AG08395 (cell line): ENCODE data around the gene CNGA1.
"Not testable (repeated sequence)": the region's sequence is repeated elsewhere in the genome, so short reads cannot be mapped to it uniquely, and the experiment has no call there.

Source experiments
- DNase-seq: peaks from one replicate; pipeline ENCODE4 v3.0.0; 2012; ENCODE audit warnings: mixed read lengths, low spot score

CNGA1 gene

DNA sequence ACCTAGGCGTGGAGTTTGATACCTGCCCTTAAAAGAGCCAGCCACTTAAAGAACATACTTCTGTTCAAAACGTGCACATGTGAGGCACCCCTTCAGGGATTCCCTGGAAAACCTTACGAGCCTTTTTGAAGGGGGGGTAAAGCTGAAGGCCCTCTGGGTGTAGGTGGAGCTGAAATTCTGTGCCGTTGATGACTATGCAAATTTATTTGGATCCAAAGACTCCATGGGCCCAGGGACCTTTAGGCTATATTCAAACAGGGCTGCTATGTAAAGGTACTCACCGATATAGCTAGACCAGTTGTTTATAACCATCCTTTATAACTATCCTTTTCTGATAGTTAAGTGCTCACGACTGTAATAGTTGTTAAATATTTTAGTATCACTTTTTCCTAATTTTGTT is 61.8 kb downstream of the CNGA1 start:
- DNase-seq = no peak

DNA sequence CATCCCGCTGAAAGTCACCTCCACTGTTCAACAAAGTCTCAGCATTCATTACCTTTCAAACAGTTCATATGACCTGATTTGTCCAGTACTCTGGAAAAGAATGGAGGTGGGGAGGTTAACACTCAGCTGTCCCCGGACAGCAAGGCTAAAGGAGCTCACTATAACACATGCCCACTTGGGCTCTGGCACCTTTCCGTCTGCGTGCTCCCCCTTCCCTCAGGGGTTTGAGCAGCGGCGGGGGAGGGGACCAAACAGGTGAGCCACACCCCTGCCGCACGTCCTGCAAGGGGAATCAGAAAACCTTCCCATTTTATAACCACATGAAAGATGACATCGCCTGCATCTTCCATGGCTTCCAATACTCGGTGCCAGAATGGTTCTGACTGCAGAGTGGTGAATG is 62.2 kb downstream of the CNGA1 start:
- DNase-seq = no peak

DNA sequence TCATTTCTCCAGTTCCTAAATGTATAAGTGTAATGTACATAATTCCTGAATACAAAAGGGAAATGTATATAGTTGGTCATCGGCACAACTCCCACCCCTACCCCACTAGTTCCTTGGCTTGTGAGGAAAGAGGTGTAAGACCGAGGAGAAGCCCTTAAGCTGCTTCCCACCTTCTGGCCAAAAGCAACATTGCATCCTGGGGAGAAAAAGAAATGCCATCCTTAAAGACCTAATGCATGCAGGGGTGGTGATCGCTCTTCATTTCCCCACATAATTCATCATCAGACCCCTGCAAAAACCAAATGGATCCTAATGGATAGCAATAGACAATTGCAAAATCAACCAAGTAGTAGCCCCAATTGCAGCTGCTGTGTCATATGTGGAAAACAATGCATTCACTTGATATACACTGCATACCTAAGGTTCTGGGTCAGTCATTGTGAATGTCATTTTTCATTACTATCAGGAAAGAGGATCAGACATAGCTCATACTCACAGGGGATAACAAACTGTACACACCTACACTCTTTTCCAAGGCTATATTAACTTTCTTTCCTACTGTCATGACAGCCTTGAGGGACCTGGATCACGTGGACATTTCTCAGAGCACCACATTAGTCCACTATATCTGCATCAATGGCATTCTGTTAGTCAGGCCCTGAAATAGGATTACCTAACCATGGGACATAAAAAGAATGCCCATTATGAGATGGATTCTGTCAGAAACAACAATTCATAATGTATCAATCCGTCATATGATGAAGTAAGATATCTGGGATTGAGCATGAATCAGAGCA is 70.4 kb downstream of the CNGA1 start:
- no peak for DNase-seq

DNA sequence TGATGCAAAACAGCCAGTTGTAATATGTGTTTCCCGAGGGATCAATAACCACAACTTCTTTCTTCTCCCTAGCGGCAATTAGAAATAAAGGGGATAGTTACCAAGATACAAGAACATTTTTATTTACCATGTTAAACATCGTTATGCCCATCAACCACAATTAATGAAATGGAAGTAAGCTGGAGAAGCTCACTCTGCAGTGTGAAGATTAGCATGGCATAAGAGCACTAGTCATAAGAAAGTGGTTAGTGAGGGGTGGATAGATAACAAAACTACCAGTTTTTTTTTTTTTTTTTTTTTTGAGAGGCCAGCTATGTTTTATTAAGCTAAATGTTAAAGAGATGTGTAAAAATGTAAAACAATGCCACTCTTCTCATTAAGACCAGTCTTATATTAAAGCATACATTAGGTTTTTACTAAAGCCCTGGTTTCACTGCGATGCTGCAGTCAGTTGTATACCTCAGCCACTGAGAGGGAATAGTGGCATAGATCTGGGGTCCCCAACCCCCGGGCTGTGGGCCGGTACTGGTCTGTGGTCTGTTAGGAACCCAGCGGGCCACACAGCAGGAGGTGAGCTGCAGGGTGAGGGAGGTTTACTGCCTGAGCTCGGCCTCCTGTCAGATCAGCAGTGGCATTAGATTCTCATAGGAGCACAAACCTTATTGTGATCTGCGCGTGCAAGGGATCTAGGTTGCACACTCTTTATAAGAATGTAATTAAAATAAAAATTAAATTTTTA is 74.2 kb downstream of the CNGA1 start:
- no peak for DNase-seq

DNA sequence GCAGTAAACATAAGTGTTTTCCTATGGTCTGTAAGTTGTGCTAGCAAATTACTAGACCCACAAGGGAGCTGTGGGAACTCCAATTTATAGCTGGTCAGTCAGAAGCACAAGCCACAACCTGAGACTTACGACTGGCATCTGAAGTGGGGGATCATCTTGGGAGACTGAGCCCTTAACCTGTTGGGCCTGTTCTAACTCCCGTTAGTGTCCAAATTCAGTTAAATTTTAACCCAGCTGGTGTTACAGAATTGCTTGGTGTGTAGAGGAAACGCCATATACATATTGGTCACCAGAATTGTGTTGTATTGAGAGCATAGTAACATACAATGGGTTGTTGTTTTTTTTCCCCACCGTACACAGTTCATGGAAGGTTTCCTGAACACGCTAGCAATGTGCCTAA is 77.0 kb downstream of the CNGA1 start:
- no peak for DNase-seq

DNA sequence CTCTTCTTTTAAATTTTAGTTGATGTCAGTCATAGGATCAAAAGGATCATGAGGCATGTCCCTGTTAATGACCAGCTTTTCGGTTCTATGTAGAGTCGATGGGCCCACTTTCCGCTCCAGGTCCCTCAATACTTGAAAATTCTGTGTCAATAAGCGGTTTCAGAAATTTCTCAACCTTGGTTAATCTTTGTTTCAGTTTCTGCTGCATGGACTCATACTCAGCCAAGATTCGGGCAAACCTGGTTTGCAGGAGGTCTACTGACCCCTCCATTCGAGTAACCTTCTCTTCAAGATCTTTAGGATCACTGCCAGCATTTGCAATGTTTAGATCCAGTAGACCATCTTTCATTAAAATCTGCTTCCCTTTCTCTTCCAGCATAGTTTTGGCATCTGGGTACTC is 80.1 kb downstream of the CNGA1 start:
- DNase-seq = no peak

DNA sequence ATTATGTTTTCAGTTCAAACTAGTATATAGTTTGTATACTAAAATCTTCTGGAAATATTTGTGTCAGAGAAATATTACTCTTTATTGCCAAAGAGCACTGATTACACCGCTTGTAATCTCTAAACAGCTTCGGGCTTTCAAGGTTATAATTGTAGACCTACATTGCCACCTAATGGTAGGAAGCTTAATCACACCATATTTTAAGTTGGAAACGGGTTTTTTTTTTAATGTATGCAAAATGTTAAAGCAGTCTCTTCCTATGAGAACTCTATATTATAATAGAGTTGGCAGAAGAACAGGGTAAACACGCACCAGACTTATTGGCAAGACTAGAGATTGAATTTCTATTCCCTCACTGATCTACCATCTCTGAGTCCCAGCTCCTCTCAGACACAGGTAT is 82.6 kb downstream of the CNGA1 start:
- DNase-seq = peak; percentile 42

DNA sequence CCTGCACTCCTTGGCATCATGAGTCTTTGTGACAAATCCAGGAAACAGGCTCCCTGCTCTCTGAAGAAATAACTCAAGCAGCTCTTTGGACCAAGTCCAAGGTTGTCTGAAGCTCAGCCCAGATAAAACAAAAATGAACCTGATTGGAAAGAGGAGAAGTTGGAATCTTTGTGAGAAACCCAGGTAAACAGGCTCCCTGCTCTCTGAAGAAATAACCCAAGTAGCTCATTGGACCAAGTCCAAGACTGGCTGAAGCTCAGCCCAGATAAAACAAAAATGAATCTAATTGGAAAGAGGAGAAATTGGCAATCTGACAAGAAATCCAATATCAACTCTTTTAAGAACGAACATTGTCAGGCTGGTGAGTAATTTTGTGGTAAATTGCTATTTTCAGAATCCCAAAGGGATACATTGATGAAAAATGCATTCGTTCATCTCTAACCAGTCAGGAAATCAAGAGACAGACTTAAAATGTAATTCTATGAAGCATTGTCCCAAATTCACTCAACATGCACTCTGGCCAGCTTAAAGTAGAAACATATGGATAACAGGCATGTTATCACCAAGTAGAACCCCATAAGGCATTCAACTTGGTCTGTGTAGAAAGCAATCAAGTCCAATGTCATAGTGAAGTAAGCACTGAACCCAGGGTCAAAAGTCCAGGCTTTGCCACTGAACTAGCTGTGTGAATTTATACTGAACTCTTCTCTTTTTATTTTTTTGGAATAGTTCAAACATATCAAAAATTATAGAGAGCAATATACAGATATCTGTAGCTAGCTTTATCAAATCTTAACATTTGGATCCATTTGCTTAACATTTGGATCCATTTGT is 85.3 kb downstream of the CNGA1 start:
- DNase-seq = peak; percentile 17

DNA sequence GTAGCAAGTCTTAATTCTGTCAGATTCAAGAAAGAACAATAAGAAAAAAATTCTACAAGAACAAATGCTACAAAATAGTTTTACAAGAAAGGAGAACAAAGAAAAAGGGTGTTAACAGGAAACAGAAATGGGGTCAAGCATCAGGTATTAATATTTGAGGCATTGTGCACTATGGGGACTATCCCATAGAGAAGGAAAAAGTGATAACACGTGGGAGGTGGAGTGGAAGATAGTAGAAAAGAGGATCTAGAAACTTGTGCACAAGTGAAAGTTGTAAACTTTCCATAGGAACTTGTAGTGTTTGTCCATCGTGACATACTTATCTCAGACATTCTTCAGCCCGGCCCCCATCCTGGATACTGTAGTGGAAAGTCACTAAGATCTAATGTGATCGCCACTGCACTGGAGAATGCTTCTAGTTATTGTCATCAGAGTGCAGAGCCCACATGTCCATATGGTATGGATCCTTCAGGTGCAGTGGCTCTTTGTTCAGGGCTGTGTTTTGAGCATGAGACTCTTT is 86.7 kb downstream of the CNGA1 start:
- no peak for DNase-seq

DNA sequence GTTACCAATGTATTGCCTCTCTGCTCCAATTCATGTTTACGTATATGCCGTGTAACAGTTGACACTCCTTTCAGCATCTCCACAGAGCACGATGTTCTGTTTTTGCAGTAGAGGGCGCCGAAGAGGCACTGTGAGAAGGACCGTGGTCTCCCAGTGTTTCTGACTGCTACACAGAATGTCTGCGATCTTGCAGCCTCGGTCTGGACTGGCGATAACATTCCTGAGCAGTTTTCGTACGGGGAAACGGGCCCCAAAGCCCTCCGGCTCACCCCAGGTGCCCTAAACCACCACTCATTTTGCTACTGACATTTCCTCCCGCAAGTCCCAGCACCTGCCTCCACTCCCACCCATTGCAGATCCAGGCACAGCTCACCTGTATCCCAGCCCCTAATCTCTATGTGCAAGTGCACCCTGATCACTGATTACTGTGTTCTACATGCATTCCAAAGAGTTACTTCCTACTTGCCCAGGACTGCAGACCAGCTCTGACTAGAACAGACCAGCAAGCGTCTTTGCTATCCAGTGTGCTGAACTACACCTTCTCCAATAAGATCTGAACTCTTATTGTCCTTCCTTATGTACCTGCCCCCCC is 89.7 kb downstream of the CNGA1 start:
- peak; percentile 50 for DNase-seq

DNA sequence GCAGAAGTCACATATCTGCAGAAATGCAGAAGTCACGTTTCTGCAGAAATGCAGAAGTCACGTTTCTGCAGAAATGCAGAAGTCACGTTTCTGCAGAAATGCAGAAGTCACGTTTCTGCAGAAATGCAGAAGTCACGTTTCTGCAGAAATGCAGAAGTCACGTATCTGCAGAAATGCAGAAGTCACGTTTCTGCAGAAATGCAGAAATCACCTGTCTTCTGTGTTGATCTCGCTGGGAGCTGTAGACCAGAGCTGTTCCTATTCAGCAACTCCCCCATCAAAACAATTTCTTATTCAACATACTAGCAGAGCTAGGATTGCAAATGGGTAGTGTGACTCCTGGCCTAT is 93.2 kb downstream of the CNGA1 start:
- DNase-seq = not testable (repeated sequence)

DNA sequence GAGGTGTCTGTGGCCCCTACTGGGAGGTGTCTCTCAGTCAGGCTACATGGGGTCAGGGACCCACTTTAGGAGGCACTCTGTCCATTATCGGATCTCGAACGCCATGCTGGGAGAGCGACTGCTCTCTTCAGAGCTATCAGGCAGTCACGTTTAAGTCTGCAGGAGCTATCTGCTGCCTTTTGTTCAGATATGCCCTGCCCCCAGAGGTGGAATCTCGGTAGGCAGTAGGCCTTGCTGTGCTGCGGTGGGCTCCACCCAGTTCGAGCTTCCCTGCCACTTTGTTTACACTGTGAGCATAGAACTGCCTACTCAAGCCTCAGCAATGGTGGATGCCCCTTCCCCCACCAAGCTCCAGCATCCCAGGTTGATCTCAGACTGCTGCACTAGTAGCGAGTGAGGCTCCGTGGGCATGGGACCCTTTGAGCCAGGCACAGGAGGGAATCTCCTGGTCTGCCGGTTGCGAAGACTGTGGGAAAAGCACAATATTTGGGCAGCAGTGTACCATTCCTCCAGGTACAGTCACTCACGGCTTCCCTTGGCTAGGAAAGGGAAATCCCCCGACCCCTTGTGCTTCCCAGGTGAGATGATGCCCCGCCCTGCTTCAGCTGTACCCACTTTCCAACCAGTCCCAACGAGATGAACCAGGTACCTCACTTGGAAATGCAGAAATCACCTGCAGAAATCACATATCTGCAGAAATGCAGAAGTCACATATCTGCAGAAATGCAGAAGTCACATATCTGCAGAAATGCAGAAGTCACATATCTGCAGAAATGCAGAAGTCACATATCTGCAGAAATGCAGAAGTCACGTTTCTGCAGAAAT is 93.8 kb downstream of the CNGA1 start:
- DNase-seq = not testable (repeated sequence)

DNA sequence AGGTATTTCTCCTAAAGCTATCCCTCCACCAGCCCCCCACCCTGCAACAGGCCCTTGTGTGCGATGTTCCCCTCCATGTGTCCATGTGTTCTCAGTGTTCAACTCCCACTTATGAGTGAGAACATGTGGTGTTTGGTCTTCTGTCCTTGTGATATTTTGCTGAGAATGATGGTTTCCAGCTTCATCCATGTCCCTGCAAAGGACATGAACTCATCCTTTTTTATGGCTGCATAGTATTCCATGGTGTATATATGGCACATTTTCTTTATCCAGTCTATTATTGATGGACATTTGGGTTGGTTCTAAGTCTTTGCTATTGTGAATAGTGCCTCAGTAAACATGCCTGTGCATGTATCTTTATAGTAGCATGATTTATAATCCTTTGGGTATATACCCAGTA is 99.3 kb downstream of the CNGA1 start:
- not testable (repeated sequence) for DNase-seq

DNA sequence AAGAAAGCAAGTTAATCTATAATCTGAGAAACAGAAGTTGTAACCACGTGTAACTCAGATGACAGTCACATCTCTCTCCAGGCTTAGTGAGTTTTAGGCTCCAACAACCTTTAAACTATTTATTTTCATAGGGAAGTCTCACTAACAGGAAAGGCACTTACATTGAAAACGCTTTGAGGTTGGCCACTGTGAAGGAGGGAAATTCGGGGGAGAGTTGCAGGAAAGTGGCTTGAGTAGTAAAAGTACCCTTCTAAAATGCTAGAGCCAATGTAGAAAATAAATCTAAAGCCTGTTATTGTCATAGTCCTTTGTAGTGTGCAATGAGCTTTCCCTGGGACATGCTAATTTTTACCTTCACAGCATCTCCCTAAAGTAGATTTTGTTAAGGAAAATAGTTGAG is 101.1 kb downstream of the CNGA1 start:
- no peak for DNase-seq

DNA sequence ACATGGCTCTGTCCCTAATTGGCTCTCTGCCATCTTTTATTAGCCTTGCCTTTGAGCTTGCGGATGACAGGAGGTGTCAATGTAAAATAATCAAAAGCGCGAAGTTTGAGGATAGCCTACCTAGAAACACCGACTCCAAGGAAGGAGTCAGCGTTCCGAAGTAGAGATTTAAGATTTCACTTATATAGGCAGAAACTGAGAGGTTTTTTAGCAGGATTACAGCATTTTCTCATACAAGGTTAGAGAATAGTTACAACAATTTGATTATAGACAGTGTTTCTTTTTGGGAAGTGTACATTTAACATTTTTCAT is 101.6 kb downstream of the CNGA1 start:
- DNase-seq = no peak

DNA sequence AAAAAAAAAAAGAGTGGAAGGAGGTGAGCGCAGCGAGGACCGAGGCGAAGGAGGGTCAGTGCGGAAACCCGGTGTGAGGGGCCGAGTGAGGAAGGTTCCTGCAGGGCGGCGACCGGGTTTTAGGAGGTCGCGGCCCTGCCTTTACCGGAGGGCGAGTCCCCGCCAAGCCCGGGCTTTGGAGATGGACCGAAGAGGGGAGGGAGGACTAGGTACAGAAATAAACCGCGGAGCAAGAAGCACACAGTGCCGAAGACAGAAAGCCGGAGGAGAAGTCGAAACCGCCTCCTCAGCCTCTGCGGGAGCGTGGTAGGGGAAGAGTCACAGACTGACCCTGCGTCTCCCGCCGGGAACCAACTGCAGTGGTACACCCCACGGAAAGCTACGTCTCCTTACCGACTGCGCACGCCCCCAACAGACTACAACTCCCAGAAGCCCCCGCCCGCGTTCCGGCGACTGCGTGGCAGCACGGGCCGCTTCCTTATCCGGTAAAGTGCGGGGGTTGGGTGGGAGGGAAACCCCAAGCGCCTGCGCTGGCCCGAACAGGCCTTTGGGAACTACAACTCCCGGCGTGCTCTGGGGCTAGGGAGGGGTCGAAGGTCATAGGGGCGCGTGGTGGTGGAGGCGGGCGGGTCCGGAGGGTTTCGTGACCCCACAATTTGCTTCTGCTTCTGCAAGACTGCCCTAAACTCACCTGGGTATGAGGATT is 102.1 kb downstream of the CNGA1 start, which contains the start of gene NFXL1:
NFXL1 (minus strand) TSS at position 364 of the 706 bp plus-strand sequence. CDS start 380 bp downstream, outside the sequence.
- DNase-seq = peak; percentile 98

DNA sequence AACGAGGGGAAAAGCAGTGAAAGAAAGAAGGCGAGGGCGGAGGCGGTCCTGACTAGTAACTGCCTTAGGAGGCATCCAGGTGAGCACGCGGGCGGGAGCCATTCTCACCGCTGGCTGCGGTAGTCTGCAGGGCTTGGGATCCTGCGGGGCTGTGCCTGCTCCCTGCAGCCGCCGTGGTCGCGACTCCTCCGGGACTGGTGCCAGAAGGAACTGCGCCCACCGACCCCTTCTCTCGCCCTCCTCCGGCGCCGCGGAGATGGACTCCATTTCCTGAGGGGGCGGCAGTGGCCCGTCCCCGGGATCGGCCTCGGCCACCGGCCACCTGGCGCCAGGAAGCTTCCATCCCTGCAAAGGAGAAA is 102.6 kb downstream of the CNGA1 start:
- DNase-seq = no peak

DNA sequence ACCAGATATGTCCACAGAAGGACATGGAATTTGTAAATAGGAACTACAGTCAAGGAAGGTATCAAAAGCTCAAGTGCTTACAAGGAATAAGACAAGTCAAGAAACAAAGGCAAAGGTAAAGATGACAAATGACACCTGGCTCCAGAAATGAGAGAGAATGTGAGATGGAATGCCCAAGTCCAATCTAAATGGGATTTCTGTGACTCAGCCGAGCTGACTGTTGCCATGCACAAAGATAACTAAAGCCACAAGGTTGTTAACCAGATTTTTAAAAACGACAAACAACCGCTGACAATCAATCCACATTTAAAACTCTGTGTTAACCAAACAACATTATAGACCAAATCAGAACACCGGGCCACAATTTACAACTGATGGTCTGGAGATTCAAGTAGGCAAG is 103.2 kb downstream of the CNGA1 start:
- no peak for DNase-seq

DNA sequence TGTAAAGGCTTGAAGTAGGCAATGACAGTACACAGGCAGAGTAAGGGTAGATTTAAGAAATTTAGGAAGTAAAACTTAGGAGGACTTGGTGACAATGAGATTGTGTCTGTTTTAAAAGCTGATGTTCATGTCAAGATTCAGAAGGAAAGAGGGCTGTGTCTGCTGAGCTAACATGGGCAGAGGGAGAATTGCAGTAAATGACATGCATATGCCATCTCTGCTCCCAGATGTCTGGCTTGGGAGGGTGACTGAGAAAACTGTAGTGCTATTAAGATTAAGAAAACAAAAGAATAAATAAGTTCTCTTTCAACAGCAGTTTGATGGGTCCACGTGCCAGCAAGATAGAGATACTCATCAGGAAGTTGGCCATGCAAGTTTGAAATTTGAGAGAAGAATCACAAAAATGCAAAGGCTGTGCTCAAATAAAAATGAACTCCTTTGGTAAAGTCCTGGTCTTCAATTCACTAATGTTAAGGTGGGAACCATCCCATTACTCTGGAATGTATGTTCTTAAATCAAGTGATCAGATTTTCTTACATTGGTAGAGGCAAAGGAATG is 109.3 kb downstream of the CNGA1 start:
- no peak for DNase-seq

DNA sequence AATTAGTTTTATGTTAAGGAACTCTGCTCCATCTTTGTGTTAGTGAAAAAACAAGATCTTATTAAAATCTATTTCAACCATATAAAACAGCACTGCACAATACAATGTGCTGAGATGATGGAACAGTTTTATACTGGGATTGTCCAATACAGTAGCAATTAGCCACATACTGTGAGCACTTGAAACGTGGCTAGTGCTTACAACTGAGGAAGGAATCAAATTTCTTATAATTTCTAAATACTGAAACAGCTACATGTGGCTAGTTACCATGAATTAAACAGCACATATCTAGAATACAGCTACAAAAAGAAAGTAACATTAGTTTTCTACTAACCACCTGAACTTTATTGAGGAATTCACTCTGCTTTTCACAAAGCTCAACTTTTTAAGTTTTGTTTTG is 116.8 kb downstream of the CNGA1 start:
- no peak for DNase-seq
